ENCODE results near the gene POU2AF1. TPM values are rescaled to one million over a fixed set of nuclear protein-coding genes. Genes with fewer than 3 reads are reported as not detected.

POU2AF1 gene
- total and polyA plus RNA-seq, 2 of the 13 experiments (the other 11 are each of a cell fraction or from before 2014, with no cell fraction given) = 1.9 to 3.6 TPM

GRCh38 chr11:111320728-111321568 is 58.1 kb downstream of the POU2AF1 start (continued):
- TF ChIP-seq PPARG (CRISPR knock-in tag; conservative IDR thresholded peaks at IDR 0.05) = no peak
- TF ChIP-seq SOX13 (IDR thresholded peaks at IDR 0.05) = no peak
- TF ChIP-seq SOX13 (CRISPR knock-in tag; conservative IDR thresholded peaks at IDR 0.05 in 1 of 2, IDR thresholded peaks at IDR 0.05 in 1 of 2) = peak in 1 of 2 experiments; percentile 25; a peak in 1 of 4 replicates
- TF ChIP-seq THAP11 (CRISPR knock-in tag; IDR thresholded peaks at IDR 0.05) = peak; percentile 26; the same call in 1 of the 2 replicates
- TF ChIP-seq MBNL3 (CRISPR knock-in tag; conservative IDR thresholded peaks at IDR 0.05) = no peak
- TF ChIP-seq ZNF724P (CRISPR knock-in tag; IDR thresholded peaks at IDR 0.05; ENCODE audit: borderline replicate concordance) = no peak
- no peak for TF ChIP-seq FOSL1 (CRISPR knock-in tag; IDR thresholded peaks at IDR 0.05; ENCODE audit: borderline replicate concordance)
- TF ChIP-seq ATF4 (CRISPR knock-in tag; IDR thresholded peaks at IDR 0.05) = peak in 1 of 2 experiments; percentile 34; a peak in 1 of 4 replicates
- TF ChIP-seq KAT7 (CRISPR knock-in tag; IDR thresholded peaks at IDR 0.05; ENCODE audit: borderline replicate concordance) = 0 out of 2 replicates have a peak, but pooled peaks have one; percentile 25
- no peak for TF ChIP-seq ZNF7 (CRISPR knock-in tag; IDR thresholded peaks at IDR 0.05)
- peak; percentile 20 for TF ChIP-seq ZNF644 (CRISPR knock-in tag; IDR thresholded peaks at IDR 0.05; ENCODE audit: low read depth)
- no peak for TF ChIP-seq GATAD1 (CRISPR knock-in tag; IDR thresholded peaks at IDR 0.05)
- TF ChIP-seq NRL (CRISPR knock-in tag; IDR thresholded peaks at IDR 0.05; ENCODE audit: borderline replicate concordance) = no peak
- no peak for TF ChIP-seq E2F5 (CRISPR knock-in tag; conservative IDR thresholded peaks at IDR 0.05)
- TF ChIP-seq ZNF550 (CRISPR knock-in tag; IDR thresholded peaks at IDR 0.05; ENCODE audit: borderline replicate concordance) = no peak
- TF ChIP-seq PHF5A (CRISPR knock-in tag; IDR thresholded peaks at IDR 0.05; ENCODE audit: low read depth, unreplicated experiment) = no peak
- TF ChIP-seq NR2F1 (CRISPR knock-in tag; IDR thresholded peaks at IDR 0.05) = no peak
- TF ChIP-seq SIN3B (IDR thresholded peaks at IDR 0.05; ENCODE audit: low read length) = no peak
- no peak for TF ChIP-seq ZNF740 (CRISPR knock-in tag; IDR thresholded peaks at IDR 0.05)
- TF ChIP-seq ZNF549 (CRISPR knock-in tag; IDR thresholded peaks at IDR 0.05) = no peak
- TF ChIP-seq RORA (CRISPR knock-in tag; IDR thresholded peaks at IDR 0.05) = no peak
- TF ChIP-seq ONECUT2 (CRISPR knock-in tag; IDR thresholded peaks at IDR 0.05) = 0 out of 2 replicates have a peak, but pooled peaks have one; percentile 18
- peak; percentile 33 for TF ChIP-seq SAP130 (CRISPR knock-in tag; IDR thresholded peaks at IDR 0.05; ENCODE audit: low read depth)
- TF ChIP-seq PAXIP1 (CRISPR knock-in tag; conservative IDR thresholded peaks at IDR 0.05) = peak; percentile 57
- TF ChIP-seq ZSCAN9 (CRISPR knock-in tag; IDR thresholded peaks at IDR 0.05; ENCODE audit: borderline replicate concordance) = no peak
